ENCODE measurements around the gene TRIO.

TRIO gene

GRCh38 chr5:14297697-14298096, 154.6 kb downstream of the TRIO start:
- no peak for DNase-seq

GRCh38 chr5:14298126-14298847, 155.1 kb downstream of the TRIO start:
- DNase-seq: no peak

- no peak for DNase-seq
Observed at GRCh38 chr5:14299666-14300065, 156.5 kb downstream of the TRIO start.

- DNase-seq: no peak
Observed at GRCh38 chr5:14301186-14301585, 158.0 kb downstream of the TRIO start.

DNA sequence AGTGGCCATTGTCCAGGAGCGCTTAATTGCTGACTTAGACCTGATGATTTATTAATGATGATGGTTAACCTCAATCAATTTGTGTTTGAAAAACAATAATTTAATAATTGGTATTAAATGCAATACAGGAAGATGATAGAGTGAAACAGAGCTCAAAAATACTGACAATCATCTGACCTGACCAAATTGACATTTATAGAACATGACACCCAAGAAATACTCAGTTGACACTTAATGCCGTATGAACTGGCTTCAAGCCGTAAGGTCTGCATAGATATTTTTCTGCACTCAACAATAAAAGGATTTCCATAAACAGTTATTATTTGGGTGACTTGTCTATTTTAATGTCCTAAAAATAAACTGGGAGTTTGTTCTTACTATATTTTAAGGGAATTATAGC, 159.2 kb downstream of the TRIO start:
- no peak for DNase-seq

- DNase-seq: peak; percentile 65
Observed at GRCh38 chr5:14305045-14305444, 161.9 kb downstream of the TRIO start.

GRCh38 chr5:14306329-14306815, 163.2 kb downstream of the TRIO start:
- DNase-seq: no peak

DNA sequence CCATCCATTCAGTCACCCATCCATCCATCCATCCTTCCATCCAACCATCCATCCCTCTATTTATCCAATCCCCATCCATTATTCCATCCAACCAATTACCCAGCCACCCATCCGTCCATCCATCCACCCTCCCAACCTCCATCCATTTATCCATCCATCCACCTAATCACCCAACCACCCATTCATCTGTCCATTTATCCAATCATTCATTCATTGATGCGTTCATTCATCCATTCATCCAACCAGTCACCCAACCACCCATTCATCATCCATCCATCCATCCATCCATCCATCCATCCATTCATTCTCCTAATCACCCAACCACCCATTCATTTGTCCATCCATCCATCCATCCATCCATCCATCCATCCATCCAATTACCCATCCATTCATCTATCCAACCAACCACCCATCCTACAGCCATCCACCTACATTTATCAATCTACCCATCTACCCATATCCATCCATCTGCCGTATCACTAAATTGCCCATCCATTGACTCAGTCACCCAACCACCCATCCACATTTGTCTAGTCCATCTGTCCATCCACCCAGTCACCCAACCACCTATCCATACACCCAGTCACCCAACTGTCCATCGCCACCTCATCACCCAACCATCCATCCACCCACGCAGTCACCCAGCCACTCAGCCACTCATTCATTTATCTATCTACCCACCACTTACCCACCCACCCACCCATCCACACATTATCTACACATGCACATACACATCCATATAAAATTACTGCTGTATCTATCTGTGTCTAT, 165.4 kb downstream of the TRIO start:
- no peak for DNase-seq

GRCh38 chr5:14309199-14309598, 166.1 kb downstream of the TRIO start:
- DNase-seq: no peak

DNA sequence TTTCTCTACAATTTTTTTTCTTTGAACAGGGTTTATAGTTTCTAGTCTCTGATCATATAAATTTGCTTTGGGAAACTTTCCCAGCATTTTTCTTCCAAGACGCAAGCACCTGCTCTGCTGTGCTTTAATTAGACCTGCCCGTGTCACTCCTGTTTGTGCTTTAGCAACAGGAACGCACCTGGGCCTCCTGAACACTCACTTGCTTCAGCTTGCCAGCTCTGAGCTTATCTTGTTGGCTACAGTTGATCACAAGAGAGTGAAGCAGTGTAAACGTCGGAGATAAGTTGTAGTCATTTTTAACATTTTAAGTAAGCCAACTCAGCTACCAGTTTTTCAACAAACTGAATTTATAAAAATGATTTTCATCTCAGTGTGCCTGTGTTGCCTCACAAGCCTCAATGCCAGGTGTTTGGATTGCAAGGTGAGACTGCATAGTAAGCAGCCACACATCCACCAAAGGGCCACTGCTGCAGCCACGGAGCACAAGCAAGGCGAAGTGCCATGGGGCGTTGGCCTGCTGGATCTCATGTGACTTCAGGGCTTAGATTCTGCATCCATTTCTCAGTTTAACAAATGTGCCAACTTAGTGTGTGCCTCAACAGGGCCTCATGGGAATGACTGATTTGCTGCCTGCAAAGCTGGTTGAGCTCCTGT, 166.9 kb downstream of the TRIO start:
- no peak for DNase-seq

DNA sequence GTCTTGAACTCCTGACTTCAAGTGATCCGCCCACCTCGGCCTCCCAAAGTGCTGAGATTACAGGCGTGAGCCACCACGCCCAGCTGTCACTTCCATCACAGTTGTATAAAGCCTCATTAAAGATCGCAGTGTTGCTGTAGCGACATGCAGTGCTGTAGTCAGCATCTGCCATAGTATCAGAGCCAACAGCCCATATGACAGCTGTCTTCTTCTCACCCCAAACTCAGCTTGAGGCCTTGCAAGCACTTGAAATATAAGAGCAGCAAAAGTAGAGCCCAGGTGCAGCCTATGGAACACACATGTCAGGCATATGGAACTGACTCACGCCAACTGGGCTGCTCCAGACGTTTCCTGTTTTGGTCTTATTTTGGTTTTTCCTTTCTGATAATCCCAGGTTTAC, 167.8 kb downstream of the TRIO start:
- no peak for DNase-seq

DNA sequence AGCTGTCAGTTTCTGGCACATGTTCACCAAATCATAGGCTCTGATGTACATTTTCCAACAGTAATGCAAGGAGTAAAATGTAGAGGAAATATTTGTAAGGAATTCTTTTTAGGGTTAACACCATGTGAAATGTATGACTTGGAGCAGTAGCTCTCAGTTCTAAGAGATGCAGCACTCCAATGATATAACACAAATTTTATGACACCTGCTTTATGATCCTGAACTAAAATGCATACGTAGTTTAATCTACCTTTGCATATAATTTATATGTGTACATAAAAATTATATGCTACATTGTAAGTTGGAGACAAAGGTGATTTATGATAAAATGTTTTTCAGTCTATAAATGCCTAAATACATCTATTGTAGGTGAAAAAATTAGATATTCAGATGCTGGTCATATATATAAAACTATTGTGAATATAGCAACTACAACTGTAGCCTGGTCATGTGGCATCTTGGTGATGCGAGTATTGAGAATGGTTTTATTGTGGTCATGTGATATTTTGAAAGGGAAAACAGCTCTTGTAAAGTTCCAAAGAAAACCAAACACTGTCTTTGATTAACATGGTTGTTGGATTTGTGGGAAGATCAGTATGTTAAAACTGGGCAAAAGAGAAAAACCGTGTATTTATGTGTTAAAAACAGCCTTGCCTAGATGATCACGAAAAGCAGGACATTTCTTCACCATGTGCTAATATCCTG, 171.0 kb downstream of the TRIO start:
- DNase-seq: no peak

DNA sequence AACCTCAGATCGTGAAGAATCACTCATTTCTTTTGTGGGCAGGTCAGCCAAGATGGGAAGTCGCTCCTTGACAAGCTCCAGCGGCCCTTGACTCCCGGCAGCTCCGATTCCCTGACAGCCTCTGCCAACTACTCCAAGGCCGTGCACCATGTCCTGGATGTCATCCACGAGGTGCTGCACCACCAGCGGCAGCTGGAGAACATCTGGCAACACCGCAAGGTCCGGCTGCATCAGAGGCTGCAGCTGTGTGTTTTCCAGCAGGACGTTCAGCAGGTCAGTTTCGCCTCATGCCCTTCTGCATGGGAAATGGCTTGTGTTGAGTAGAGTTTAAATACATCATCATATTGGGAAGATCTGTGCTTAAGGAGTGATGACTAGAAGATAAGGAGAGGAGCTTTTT, 173.3 kb downstream of the TRIO start:
- DNase-seq: no peak

DNA sequence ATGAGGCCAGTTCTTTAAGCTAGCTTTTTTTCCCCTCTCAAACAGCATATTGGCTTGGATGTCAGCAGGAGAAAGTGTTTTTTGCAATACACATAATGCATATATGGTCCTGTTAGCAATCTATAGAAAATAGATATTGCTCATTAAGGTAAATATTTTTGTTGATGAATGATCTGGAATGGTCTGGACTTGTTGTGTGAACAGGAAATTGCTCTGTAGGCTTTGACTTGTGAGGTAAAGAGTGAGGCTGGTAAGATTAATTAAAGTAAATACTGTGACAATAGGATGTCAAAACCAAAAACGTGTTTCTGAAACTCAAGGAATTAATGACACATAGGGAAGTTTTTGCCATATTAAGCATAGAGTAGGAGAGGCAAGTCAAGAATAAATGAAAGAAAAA, 176.0 kb downstream of the TRIO start:
- DNase-seq: no peak

DNA sequence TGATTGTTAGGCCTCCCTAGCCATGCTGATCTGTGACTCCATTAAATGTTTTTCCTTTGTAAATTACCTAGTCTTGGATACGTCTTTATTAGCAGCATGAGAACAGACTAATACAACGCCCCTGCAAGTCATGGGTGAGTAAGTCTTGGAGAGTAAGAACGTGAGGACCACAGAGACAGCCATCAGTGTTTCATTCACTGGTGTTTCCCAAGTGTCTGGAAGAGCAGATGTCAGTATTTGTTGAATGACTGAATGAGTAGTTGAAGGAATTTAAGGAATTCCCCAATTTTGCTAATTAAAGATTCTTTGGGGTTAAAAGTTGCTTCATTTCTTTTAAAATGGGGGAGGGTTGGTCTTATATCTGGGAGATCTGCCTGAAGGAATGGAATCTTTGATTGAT, 178.8 kb downstream of the TRIO start:
- no peak for DNase-seq

GRCh38 chr5:14322437-14323187, 179.5 kb downstream of the TRIO start:
- no peak for DNase-seq

DNA sequence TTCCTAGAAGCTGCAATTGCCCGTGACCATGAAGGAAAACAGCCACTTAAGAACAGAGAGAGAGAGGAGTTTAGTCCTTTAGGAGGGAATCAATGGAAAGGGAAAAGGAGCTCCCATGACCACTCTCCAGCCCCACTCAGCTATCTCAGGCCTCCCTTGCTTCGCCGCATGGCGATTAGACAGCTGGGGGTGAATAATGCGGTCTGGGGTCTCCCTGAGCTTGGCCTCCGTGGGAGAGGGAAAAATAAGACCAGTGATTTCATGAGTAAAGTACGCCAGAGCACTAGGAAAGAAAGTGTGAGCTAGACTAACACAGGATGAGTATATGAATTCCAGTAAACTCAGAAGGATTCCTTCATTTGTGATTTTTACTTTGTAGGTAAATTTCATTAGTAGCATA, 180.3 kb downstream of the TRIO start:
- no peak for DNase-seq

DNA sequence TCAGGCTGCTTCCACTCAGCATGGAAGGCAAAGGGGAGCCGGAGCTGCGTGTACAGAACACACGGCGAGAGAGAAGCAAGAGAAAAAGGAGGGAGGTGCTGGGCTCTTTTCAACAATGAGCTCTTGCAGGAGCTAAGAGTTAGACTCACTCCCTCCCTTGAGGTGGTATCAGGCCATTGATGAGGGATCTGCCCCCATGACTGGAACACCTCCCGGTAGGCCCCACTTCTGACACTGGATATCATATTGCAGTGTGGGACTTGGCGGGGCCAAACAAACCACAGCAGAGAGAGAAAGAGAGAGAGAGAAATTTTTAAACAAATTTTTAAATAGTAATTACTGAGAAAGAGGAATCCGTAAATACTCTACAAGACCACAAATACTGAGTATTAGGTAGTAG, 182.2 kb downstream of the TRIO start:
- DNase-seq: no peak

DNA sequence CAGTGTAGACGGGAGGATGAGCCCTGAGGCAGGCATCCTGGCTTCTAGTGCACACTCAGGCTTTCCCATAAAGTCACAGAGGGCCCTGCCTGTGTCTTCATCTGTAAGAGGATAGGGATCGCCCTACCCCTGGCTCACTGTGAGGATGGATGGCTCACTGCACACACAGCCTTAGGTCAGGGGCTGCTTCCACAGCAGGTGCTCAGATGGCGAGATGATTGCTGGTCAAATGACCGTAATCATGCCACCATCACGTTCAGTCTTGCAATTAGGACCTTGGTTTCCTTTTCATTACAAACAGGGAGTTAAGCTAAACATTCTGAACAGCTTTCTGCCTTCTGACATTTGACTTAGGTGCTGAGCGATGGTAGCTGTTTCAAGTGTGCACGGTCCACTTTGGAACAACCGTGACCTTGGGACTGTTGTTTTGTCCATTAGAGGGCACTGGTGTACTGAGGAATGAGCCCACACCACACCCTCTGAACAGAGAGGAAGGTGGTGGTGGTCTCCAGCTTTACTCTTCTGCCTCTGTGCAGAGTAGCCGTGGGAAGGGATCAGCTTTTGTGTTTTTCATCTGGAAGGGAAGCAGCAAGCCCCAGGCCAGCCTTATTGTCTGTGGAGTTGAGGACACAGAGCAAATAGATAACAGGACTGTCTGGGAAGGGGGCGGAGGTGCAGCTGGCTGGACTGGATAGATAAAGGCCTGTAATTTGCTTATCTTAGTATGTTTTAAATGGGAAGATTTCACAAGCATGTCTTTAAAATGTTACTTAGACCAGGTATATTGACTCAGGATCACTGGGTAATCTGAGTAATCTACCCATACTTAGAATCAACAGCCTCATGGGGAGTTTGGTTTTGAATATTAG, 183.1 kb downstream of the TRIO start:
- no peak for DNase-seq

GRCh38 chr5:14327624-14328023, 184.5 kb downstream of the TRIO start:
- DNase-seq: peak; percentile 29

- DNase-seq: no peak
Observed at GRCh38 chr5:14328144-14328543, 185.0 kb downstream of the TRIO start.
